Activated CD8-positive, alpha-beta memory T cell treated with anti-CD3 and anti-CD28 coated beads, Interleukin-2, amount 50 U/mL, for 1 hour (primary cell): Measurements from ENCODE around the gene LCTL.
"Not testable (repeated sequence)": the region's sequence is repeated elsewhere in the genome, so short reads cannot be mapped to it uniquely, and the experiment has no call there.

Source experiments
- DNase-seq: peaks from one replicate; pipeline ENCODE4 v3.0.0-alpha.2; 2020; ENCODE audit errors: extremely low read depth

The LCTL gene

DNA sequence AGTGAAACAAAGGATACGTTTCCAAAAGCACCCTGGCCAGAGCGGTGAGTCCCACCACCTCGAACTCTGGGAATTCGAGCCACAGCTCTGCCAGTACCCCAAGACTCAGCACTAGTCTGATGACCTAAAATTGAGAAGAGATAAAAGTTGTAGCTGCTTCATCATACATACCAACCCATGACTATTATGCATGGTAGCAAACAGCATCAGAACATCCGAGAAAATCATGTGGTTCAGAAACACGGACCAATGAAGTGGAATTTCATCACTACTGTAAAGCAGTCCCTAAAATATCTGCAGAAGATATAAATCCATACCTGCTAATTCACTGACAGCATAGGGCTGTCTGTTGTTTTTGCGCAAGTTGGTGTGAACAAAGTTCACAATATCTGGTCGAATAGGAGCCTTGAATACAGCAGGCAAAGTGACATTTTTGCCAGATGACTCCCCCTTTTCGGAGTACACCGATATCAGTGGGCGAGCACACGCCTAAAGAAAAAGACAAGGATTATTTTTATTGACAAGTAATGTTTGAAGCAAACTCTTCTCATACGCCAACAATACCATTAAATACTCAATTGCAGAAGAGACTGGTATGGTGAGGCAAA lies 62.7 kb downstream of the LCTL start:
- not testable (repeated sequence) for DNase-seq

DNA sequence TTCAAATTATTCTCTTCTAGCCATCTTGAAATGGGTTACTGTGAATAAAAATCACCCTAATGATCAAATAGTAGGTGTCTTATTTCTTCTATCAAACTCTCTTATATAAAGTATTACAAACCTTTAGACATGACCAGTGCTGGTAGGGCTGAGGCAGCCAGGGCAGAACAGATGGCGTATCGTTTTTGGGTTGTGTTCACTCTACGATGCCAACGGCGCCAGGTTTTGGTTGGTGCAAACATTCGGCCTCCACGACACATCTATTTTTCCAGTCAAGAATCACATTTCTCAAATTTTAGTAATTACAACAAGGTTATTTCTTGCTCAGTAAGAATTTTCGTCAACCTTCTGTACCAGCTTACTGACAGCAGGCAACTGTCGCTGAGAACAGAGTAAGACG lies 63.3 kb downstream of the LCTL start:
- no peak for DNase-seq

DNA sequence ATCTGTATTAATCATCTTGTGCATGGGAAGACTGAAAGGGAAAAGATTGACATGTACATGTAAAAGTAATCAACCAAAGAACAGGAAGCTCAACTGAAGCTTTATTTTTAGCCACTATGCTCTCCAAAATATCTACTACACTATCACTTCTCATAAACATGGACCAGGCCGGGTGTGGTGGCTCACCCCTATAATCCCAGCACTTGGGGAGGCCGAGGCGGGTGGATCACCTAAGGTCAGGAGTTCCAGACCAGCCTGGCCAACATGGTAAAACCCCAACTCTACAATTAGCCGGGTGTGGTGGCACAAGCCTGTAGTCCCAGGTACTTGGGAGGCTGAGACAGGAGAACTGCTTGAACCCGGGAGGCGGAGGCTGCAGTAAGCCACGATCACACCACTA lies 65.5 kb downstream of the LCTL start:
- not testable (repeated sequence) for DNase-seq

DNA sequence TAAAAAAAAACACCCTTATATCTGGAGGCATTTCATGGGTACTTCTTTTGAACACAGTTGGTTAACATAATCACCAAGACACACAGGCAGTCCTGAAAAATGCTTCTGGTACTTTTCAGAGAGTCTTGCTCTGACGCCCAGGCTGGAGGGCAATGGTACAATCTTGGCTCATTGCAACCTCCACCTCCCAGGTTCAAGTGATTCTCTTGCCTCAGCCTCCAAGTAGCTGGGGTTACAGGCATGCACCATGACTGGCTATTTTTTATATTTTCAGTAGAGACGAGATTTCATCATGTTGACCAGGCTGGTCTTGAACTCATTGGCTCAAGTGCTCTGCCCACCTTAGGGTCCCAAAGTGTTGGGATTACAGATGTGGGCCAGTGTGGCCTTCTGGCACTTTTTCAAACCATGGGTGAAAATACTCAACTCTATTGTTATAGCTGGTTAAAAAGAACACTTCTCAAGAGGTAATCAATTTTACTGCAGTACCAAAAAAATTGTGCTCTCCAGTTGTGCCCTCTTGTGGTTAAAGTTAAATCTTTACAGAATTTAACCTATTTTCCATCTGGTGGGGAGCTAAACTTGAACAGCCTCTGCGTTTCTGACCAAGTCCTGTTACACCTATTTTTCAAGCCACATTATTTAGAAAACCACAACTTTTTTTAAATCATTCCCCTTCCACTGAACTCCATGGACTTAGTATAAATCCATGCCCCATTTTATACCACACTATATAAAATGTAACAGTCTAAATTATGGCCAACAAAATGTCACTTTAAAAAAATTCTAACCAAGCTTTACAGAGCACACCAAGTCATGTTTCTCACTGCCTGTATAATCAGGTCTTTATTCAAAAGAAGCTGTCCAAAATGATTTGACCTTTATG lies 67.1 kb downstream of the LCTL start:
- no peak for DNase-seq
